Endothelial cell of umbilical vein (primary cell): ENCODE data around the gene HSP90B1. TPM values are rescaled to one million over a fixed set of nuclear protein-coding genes. Genes with fewer than 3 reads are reported as not detected.

Experiments
- BruUV-seq: library from RNA; stranded (reverse); fragments of 400-500 nt; replicated peaks from 2 replicates; lab custom pipeline; 2021; lab: Mats Ljungman, UMichigan
- CTCF ChIA-PET: fragments of 300-600, 350-600 bp; sonication (Branson Sonifier 250); formaldehyde crosslinking; loops from one replicate; lab custom pipeline; 2021; ENCODE audit warnings: antibody characterized with exemption, inconsistent platforms; lab: Charles Lee
- POLR2A ChIA-PET: fragments of 300-600, 350-600 bp; sonication (Branson Sonifier 250); formaldehyde crosslinking; loops from one replicate; lab custom pipeline; 2021; ENCODE audit warnings: antibody characterized with exemption, inconsistent platforms; lab: Charles Lee
- DNase-seq: peaks from one replicate; pipeline ENCODE4 v3.0.0-alpha.2; 2011; ENCODE audit warnings: low read depth, low spot score
- FAIRE-seq: peaks from 2 replicates; lab custom pipeline; 2011; peaks lifted over from hg19 to GRCh38; lab: Jason Lieb, UNC
- H2AFZ ChIP-seq: 2 replicates; pipeline ENCODE4 v1.6.0; 2012; ENCODE audit warnings: low read depth, low read length, control low read depth, inconsistent platforms
- H3K27ac ChIP-seq: 2 replicates; pipeline ENCODE4 v1.5.1; 2011; ENCODE audit warnings: low read depth, mild to moderate bottlenecking, control low read depth, low read length, moderate library complexity; ENCODE audit not compliant: insufficient read depth
- H3K27me3 ChIP-seq, 2 experiments: 2 replicates each; pipeline versions ENCODE4 v1.6.0 to v1.6.1; 2011; ENCODE audit warnings: low read length in 2 of 2, mixed read lengths in 1 of 2; ENCODE audit not compliant: control insufficient read depth in 2 of 2, insufficient read depth in 2 of 2
- H3K36me3 ChIP-seq, 2 experiments: 2 replicates in 1 of 2; 3 replicates in 1 of 2; pipeline ENCODE4 v1.5.1; 2011; ENCODE audit warnings: low read length in 2 of 2, mild to moderate bottlenecking in 1 of 2, moderate library complexity in 1 of 2; ENCODE audit not compliant: control insufficient read depth in 2 of 2, insufficient read depth in 2 of 2; ENCODE audit errors: extremely low read depth in 1 of 2
- H3K4me1 ChIP-seq: 3 replicates; pipeline ENCODE4 v1.5.1; 2011; ENCODE audit warnings: mild to moderate bottlenecking, low read length; ENCODE audit not compliant: control insufficient read depth, insufficient read depth; ENCODE audit errors: extremely low read depth
- H3K4me2 ChIP-seq: 2 replicates; pipeline ENCODE4 v1.6.1; 2011; ENCODE audit warnings: low read length, control low read depth, mixed read lengths; ENCODE audit not compliant: insufficient read depth
- H3K4me3 ChIP-seq, 3 experiments: fragments of 200-600 bp in 1 of 3; sonication (generic), shearing (Covaris generic) in 1 of 3; replicated peaks in 1 of 3; 2 replicates each; pipeline ENCODE4 v1.5.1; 2011 to 2016; ENCODE audit warnings: control low read depth in 3 of 3, low read length in 3 of 3, mild to moderate bottlenecking in 2 of 3, inconsistent platforms in 1 of 3, low read depth in 1 of 3, moderate library complexity in 1 of 3; ENCODE audit not compliant: insufficient read depth in 1 of 3
- H3K79me2 ChIP-seq: 2 replicates; pipeline ENCODE4 v1.6.0; 2012; ENCODE audit warnings: low read length, inconsistent platforms; ENCODE audit not compliant: control insufficient read depth, insufficient read depth
- H3K9ac ChIP-seq: replicated peaks from 2 replicates; pipeline ENCODE3; 2011; ENCODE audit warnings: low read length, control low read depth; ENCODE audit not compliant: insufficient read depth; ENCODE audit errors: extremely low read depth
- H3K9me1 ChIP-seq: replicated peaks from 3 replicates; pipeline ENCODE4 v1.6.0; 2011; ENCODE audit warnings: mild to moderate bottlenecking, low read length; ENCODE audit not compliant: control insufficient read depth, insufficient read depth; ENCODE audit errors: extremely low read depth
- H3K9me3 ChIP-seq: replicated peaks from 2 replicates; pipeline ENCODE4 v1.5.1; 2012; ENCODE audit warnings: low read length, inconsistent platforms; ENCODE audit not compliant: control insufficient read depth, insufficient read depth
- H4K20me1 ChIP-seq: replicated peaks from 2 replicates; pipeline ENCODE3; 2011; ENCODE audit warnings: mild to moderate bottlenecking, low read length; ENCODE audit not compliant: control insufficient read depth, insufficient read depth; ENCODE audit errors: extremely low read depth
- EZH2 ChIP-seq: IDR thresholded peaks from 2 replicates; pipeline ENCODE4 v1.6.1; 2012; ENCODE audit warnings: borderline replicate concordance, low read depth, mild to moderate bottlenecking, moderate library complexity, low read length, inconsistent platforms; ENCODE audit not compliant: severe bottlenecking
- FOS ChIP-seq: IDR thresholded peaks from 2 replicates; pipeline ENCODE4 v1.6.1; 2011; ENCODE audit warnings: mild to moderate bottlenecking, low read length, moderate library complexity, borderline replicate concordance; ENCODE audit not compliant: insufficient read depth
- GATA2 ChIP-seq: IDR thresholded peaks from 2 replicates; pipeline ENCODE4 v1.7.0; 2011; ENCODE audit warnings: low read depth, mild to moderate bottlenecking, moderate library complexity, mixed read lengths, low read length; ENCODE audit not compliant: insufficient read length, insufficient read depth
- JUN ChIP-seq: IDR thresholded peaks from 2 replicates; pipeline ENCODE4 v1.6.1; 2011; ENCODE audit warnings: borderline replicate concordance, low read depth; ENCODE audit not compliant: insufficient read length, insufficient read depth
- MYC ChIP-seq: IDR thresholded peaks from one replicate; pipeline ENCODE4 v1.6.1; 2011; ENCODE audit warnings: mild to moderate bottlenecking, low read depth, low read length
- POLR2A ChIP-seq: IDR thresholded peaks from 2 replicates; pipeline ENCODE4 v1.6.1; 2012; ENCODE audit warnings: low read depth, mild to moderate bottlenecking, control low read depth, low read length
- POLR2AphosphoS5 ChIP-seq: IDR thresholded peaks from 2 replicates; pipeline ENCODE4 v1.6.1; 2012; ENCODE audit warnings: low read depth, mild to moderate bottlenecking, control low read depth, low read length, moderate library complexity; ENCODE audit not compliant: insufficient read depth
- dilution Hi-C: fragments of 300-500 bp; cut with MboI; formaldehyde crosslinking; loops from one replicate; pipeline ENCODE4 v1.15.0; 2019; ENCODE audit warnings: low sequenced_read_pairs; ENCODE audit not compliant: extremely low pct_ligation_motif_present
- intact Hi-C: fragments of 100-400 bp; cut with micrococcal nuclease; formaldehyde crosslinking; loops from one replicate; pipeline ENCODE4 v1.10.0; 2022
- polyA plus RNA-seq, 4 experiments: library from polyadenylated mRNA; depleted of rRNA in 3 of 4; stranded (reverse) in 3 of 4; unstranded in 1 of 4; fragments of >200 nt; gene quantifications; 2 replicates each; pipeline versions ENCODE4 v1.2.1 to v1.2.3, GENCODE V29; 2011 to 2012; ENCODE audit warnings: missing spikeins in 1 of 4
- total RNA-seq: library from RNA; stranded (reverse); gene quantifications from 2 replicates; pipeline ENCODE4 v1.2.3, GENCODE V29; 2021
- TF ChIP-seq, protein P1 (sequence below): IDR thresholded peaks from 2 replicates; pipeline ENCODE4 v1.6.1; 2011; ENCODE audit not compliant: insufficient read depth, insufficient read length
- TF ChIP-seq, protein P2 (sequence below), 2 donors: IDR thresholded peaks; 1 replicate in 1 of 2; 2 replicates in 1 of 2; pipeline ENCODE4 v1.5.1; 2011; ENCODE audit warnings: low read length in 2 of 2, mild to moderate bottlenecking in 2 of 2, moderate library complexity in 2 of 2, control low read depth in 1 of 2, inconsistent platforms in 1 of 2, low read depth in 1 of 2; ENCODE audit not compliant: insufficient read depth in 1 of 2; ENCODE audit errors: extremely low read depth in 1 of 2

The HSP90B1 gene
- total and polyA plus RNA-seq, 2 donors (not counting 3 experiments of a cell fraction or from before 2014, with no cell fraction given): 310 to 1,310 TPM

DNA sequence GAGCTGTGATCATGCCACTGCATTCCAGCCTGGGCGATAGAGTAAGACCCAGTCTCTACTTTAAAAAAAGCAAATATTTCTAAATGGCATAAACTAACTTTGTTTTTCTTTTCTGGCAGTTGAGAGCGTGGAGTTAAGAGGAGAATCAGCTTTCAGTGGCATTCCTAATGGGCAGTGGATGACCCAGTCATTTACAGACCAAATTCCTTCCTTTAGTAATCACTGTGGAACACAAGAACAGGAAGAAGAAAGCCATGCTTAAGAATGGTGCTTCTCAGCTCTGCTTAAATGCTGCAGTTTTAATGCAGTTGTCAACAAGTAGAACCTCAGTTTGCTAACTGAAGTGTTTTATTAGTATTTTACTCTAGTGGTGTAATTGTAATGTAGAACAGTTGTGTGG lies 56.6 kb downstream of the HSP90B1 start:
- Histone ChIP-seq H4K20me1 (no peaks in the 10 kb centered on the region), H3K27me3 (no peaks in the 10 kb centered on the region), H3K79me2 (no peaks in the 10 kb centered on the region), H3K27ac (no peak overlapping the region), H3K4me3 (no peak overlapping the region), H3K4me1 (no peaks in the 10 kb centered on the region), H3K9me3 (no peaks in the 10 kb centered on the region), H3K9ac (no peak overlapping the region), H2AFZ (no peak overlapping the region), H3K4me2 (no peak overlapping the region), H3K36me3 (peaks cover 6 to 21% of the 10 kb centered on the region in 2 experiments), H3K9me1 (no peaks in the 10 kb centered on the region)
- intact Hi-C loops: no loop called here
- no TSS peak for BruUV-seq
- TF ChIP-seq, protein P1, sequence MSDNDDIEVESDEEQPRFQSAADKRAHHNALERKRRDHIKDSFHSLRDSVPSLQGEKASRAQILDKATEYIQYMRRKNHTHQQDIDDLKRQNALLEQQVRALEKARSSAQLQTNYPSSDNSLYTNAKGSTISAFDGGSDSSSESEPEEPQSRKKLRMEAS: no peak
- no peak for TF ChIP-seq EZH2
- TF ChIP-seq JUN: no peak
- no peak for TF ChIP-seq FOS
- no peak for TF ChIP-seq POLR2AphosphoS5
- no peak for TF ChIP-seq POLR2A
- no peak for TF ChIP-seq MYC
- TF ChIP-seq GATA2: no peak
- TF ChIP-seq, protein P2, sequence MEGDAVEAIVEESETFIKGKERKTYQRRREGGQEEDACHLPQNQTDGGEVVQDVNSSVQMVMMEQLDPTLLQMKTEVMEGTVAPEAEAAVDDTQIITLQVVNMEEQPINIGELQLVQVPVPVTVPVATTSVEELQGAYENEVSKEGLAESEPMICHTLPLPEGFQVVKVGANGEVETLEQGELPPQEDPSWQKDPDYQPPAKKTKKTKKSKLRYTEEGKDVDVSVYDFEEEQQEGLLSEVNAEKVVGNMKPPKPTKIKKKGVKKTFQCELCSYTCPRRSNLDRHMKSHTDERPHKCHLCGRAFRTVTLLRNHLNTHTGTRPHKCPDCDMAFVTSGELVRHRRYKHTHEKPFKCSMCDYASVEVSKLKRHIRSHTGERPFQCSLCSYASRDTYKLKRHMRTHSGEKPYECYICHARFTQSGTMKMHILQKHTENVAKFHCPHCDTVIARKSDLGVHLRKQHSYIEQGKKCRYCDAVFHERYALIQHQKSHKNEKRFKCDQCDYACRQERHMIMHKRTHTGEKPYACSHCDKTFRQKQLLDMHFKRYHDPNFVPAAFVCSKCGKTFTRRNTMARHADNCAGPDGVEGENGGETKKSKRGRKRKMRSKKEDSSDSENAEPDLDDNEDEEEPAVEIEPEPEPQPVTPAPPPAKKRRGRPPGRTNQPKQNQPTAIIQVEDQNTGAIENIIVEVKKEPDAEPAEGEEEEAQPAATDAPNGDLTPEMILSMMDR (IDR thresholded peaks at IDR 0.05; ENCODE audit: extremely low read depth in 1 of 2, insufficient read depth in 1 of 2, low read depth in 1 of 2, low read length in 2 of 2): no peak
- ChIA-PET POLR2A (interaction anchor here (0.7 kb wide), 1 partner anchor 21 kb away, joined by 3 read pairs; the partner anchor contains the start of gene TDG), CTCF (no interaction called here)
- DNase-seq (no peak), FAIRE-seq (no peak)
- dilution Hi-C loops: no loop called here
